PC-3 (cell line): Measurements from ENCODE around the gene TXNIP. TPM values are rescaled to one million over a fixed set of nuclear protein-coding genes. Genes with fewer than 3 reads are reported as not detected.

Experiments
- ATAC-seq: fragments of 200-7000 bp; cut with Tn5 transposase; 2 replicates; pipeline ENCODE4 v1.9.1; 2020; ENCODE audit warnings: mild to moderate bottlenecking, moderate library complexity
- BruUV-seq: library from RNA; stranded (reverse); fragments of 400-500 nt; replicated peaks from 2 replicates; lab custom pipeline; 2021; lab: Mats Ljungman, UMichigan
- CTCF ChIA-PET: fragments of 300-600 bp; sonication (Branson Sonifier 250); formaldehyde crosslinking; loops from one replicate; lab custom pipeline; 2022; ENCODE audit warnings: antibody characterized with exemption; lab: Charles Lee
- POLR2A ChIA-PET: fragments of 300-600 bp; sonication (Branson Sonifier 250); formaldehyde crosslinking; loops from one replicate; lab custom pipeline; 2022; ENCODE audit warnings: antibody characterized with exemption; ENCODE audit not compliant: unreplicated experiment; lab: Charles Lee
- DNase-seq: peaks from one replicate; pipeline ENCODE4 v3.0.0-alpha.2; 2015
- H2AFZ ChIP-seq: fragments of 300-600 bp; sonication (generic); 2 replicates; pipeline ENCODE4 v1.6.0; 2016; ENCODE audit warnings: antibody characterized with exemption, low read length
- H3F3A ChIP-seq: fragments of 300-600 bp; sonication (generic); one replicate; pipeline ENCODE4 v1.6.0; 2017; ENCODE audit warnings: antibody characterized with exemption, low read length, control low read depth, mild to moderate bottlenecking; ENCODE audit not compliant: unreplicated experiment
- H3K27ac ChIP-seq: fragments of 300-600 bp; sonication (generic); 2 replicates; pipeline ENCODE4 v1.5.1; 2016; ENCODE audit warnings: mild to moderate bottlenecking, low read length
- H3K27me3 ChIP-seq: fragments of 300-600 bp; sonication (generic); 2 replicates; pipeline ENCODE4 v1.6.1; 2016; ENCODE audit warnings: low read length, mixed read lengths
- H3K36me3 ChIP-seq: fragments of 300-600 bp; sonication (generic); 2 replicates; pipeline ENCODE4 v1.6.1; 2016; ENCODE audit warnings: low read depth, mixed run types, low read length, mixed read lengths
- H3K4me1 ChIP-seq: fragments of 300-600 bp; sonication (generic); 2 replicates; pipeline ENCODE4 v1.5.1; 2016; ENCODE audit warnings: low read length; ENCODE audit not compliant: insufficient read depth
- H3K4me2 ChIP-seq: fragments of 300-600 bp; sonication (generic); 2 replicates; pipeline ENCODE4 v1.6.0; 2016; ENCODE audit warnings: low read length
- H3K4me3 ChIP-seq: fragments of 300-600 bp; sonication (generic); 2 replicates; pipeline ENCODE4 v1.5.1; 2016; ENCODE audit warnings: mild to moderate bottlenecking, low read length, mixed read lengths
- H3K79me2 ChIP-seq: fragments of 300-600 bp; sonication (generic); 2 replicates; pipeline ENCODE4 v1.6.1; 2017; ENCODE audit warnings: low read length, mixed read lengths
- H3K9ac ChIP-seq: fragments of 300-600 bp; sonication (generic); 2 replicates; pipeline ENCODE4 v1.6.0; 2016; ENCODE audit warnings: mild to moderate bottlenecking, low read length
- H3K9me2 ChIP-seq: fragments of 300-600 bp; sonication (generic); replicated peaks from 2 replicates; pipeline ENCODE4 v1.6.1; 2016; ENCODE audit warnings: mixed run types, low read length, mixed read lengths
- H3K9me3 ChIP-seq: fragments of 300-600 bp; sonication (generic); 2 replicates; pipeline ENCODE4 v1.6.1; 2016; ENCODE audit warnings: low read length, mixed read lengths
- H4K20me1 ChIP-seq: fragments of 300-600 bp; sonication (generic); 2 replicates; pipeline ENCODE4 v1.6.1; 2016; ENCODE audit warnings: low read length, mixed read lengths
- EZH2 ChIP-seq: fragments of 300-600 bp; sonication (generic); IDR thresholded peaks from one replicate; pipeline ENCODE4 v1.6.1; 2017; ENCODE audit warnings: antibody characterized with exemption, mild to moderate bottlenecking, low read length; ENCODE audit not compliant: unreplicated experiment
- EZH2phosphoT487 ChIP-seq: fragments of 300-600 bp; sonication (generic); IDR thresholded peaks from 2 replicates; pipeline ENCODE4 v1.6.1; 2018; ENCODE audit warnings: mild to moderate bottlenecking, antibody characterized with exemption, low read length, borderline replicate concordance
- intact Hi-C: fragments of 100-400 bp; cut with micrococcal nuclease; formaldehyde crosslinking; loops from 2 replicates; pipeline ENCODE4 v1.9.0; 2023
- total RNA-seq: library from RNA; depleted of rRNA; stranded (reverse); fragments of >200 nt; gene quantifications from 2 replicates; pipeline ENCODE4 v1.2.3, GENCODE V29; 2014
- TF ChIP-seq, protein P1 (sequence below): fragments of 300-600 bp; sonication (generic); conservative IDR thresholded peaks from 2 replicates; pipeline ENCODE4 v1.5.1; 2017; ENCODE audit warnings: antibody characterized with exemption, low read depth, mild to moderate bottlenecking, low read length

Gene TXNIP
- total RNA-seq, 1 experiment from 2014 or later, result 45.3 TPM

DNA sequence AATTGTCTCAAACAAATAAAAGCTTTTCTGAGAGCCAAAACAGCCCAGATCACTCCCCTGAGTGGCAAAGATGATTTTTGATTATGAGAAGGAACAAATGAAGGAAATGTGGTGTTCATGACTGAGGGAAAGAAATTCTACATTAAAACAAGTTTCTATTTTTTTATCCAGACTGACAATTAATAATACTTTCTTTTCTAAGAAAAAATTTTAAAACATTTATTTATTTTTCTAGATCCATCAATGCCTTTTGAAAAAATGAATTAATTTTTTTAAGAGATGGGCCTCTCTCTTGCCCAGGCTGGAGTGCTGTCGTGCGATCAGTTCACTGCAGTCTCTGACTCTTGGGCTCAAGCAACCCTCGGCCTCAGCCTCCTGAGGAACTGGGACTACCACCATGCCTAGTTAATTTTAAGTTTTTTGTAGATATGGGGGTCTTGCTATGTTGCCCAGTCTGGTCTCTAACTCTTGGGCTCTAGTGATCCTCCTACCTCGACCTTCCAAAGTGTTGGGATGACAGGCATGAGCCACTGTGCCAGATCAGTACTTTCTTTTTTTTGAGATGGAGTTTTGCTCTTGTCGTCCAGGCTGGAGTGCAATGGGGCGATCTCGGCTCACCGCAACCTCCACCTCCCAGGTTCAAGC, 11.2 kb upstream of the TXNIP start:
- no peak overlapping the region for H3K4me3 ChIP-seq
- H3F3A ChIP-seq, result no peaks in the 10 kb centered on the region
- no peaks in the 10 kb centered on the region for H3K27me3 ChIP-seq
- H2AFZ ChIP-seq, result peak overlapping the region; percentile 85; the same call in 1 of the 2 replicates
- H3K79me2 ChIP-seq, result no peaks in the 10 kb centered on the region
- peaks cover 3% of the 10 kb centered on the region; the same call in 1 of the 2 replicates for H3K4me1 ChIP-seq
- H4K20me1 ChIP-seq, result no peaks in the 10 kb centered on the region
- BruUV-seq, result no TSS peak
- POLR2A ChIA-PET, result interaction anchor here (0.6 to 0.7 kb wide), 2 partner anchors 32 to 43 kb away, joined by 4 read pairs; partner anchors contain the start of genes ANKRD34A and POLR3GL
- intact Hi-C loops, result loop anchor here (1.0 kb wide), 1 partner anchor 30 kb away; no protein-coding TSS in a partner anchor
- H3K36me3 ChIP-seq, result no peaks in the 10 kb centered on the region
- CTCF ChIA-PET, result interaction anchor here (0.6 to 1.7 kb wide), 7 partner anchors 10 to 160 kb away, joined by 3 to 34 read pairs (median 4); partner anchors contain the start of gene ANKRD34A
- H3K9ac ChIP-seq, result no peak overlapping the region
- DNase-seq (no peak), ATAC-seq (no peak)
- no peaks in the 10 kb centered on the region for H3K9me2 ChIP-seq
- TF ChIP-seq EZH2phosphoT487 (no peak), EZH2 (no peak)
- TF ChIP-seq, protein P1, sequence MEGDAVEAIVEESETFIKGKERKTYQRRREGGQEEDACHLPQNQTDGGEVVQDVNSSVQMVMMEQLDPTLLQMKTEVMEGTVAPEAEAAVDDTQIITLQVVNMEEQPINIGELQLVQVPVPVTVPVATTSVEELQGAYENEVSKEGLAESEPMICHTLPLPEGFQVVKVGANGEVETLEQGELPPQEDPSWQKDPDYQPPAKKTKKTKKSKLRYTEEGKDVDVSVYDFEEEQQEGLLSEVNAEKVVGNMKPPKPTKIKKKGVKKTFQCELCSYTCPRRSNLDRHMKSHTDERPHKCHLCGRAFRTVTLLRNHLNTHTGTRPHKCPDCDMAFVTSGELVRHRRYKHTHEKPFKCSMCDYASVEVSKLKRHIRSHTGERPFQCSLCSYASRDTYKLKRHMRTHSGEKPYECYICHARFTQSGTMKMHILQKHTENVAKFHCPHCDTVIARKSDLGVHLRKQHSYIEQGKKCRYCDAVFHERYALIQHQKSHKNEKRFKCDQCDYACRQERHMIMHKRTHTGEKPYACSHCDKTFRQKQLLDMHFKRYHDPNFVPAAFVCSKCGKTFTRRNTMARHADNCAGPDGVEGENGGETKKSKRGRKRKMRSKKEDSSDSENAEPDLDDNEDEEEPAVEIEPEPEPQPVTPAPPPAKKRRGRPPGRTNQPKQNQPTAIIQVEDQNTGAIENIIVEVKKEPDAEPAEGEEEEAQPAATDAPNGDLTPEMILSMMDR, result no peak
- H3K27ac ChIP-seq, result no peak overlapping the region
- no peaks in the 10 kb centered on the region for H3K9me3 ChIP-seq
- no peak overlapping the region for H3K4me2 ChIP-seq

GRCh38 chr1:146001709-146002108, 5.3 kb upstream of the TXNIP start:
- Histone ChIP-seq H3K27me3 (no peaks in the 10 kb centered on the region), H3K9me2 (no peaks in the 10 kb centered on the region), H3F3A (no peaks in the 10 kb centered on the region), H2AFZ (no peak overlapping the region), H3K4me2 (no peak overlapping the region), H3K4me1 (peaks cover 24% of the 10 kb centered on the region), H3K9ac (no peak overlapping the region), H4K20me1 (no peaks in the 10 kb centered on the region), H3K79me2 (peaks cover 5% of the 10 kb centered on the region), H3K27ac (no peak overlapping the region), H3K9me3 (no peaks in the 10 kb centered on the region), H3K36me3 (no peaks in the 10 kb centered on the region), H3K4me3 (no peak overlapping the region)
- ChIA-PET POLR2A (no interaction called here), CTCF (no interaction called here)
- no TSS peak for BruUV-seq
- DNase-seq (no peak), ATAC-seq (no peak)
- intact Hi-C loops, result no loop called here
- TF ChIP-seq, protein P1, result no peak
- TF ChIP-seq EZH2phosphoT487, result no peak
- no peak for TF ChIP-seq EZH2
